ENCODE data around the gene INO80D.
A peak's percentile ranks its signal among the peaks of the same experiment; 100 is the strongest.
"Not testable (repeated sequence)": the region's sequence is repeated elsewhere in the genome, so short reads cannot be mapped to it uniquely, and the experiment has no call there.

The INO80D gene

GRCh38 chr2:205976934-205977659 lies 108.9 kb downstream of the INO80D start:
- DNase-seq (ENCODE audit: low spot score), result not testable (repeated sequence)

DNA sequence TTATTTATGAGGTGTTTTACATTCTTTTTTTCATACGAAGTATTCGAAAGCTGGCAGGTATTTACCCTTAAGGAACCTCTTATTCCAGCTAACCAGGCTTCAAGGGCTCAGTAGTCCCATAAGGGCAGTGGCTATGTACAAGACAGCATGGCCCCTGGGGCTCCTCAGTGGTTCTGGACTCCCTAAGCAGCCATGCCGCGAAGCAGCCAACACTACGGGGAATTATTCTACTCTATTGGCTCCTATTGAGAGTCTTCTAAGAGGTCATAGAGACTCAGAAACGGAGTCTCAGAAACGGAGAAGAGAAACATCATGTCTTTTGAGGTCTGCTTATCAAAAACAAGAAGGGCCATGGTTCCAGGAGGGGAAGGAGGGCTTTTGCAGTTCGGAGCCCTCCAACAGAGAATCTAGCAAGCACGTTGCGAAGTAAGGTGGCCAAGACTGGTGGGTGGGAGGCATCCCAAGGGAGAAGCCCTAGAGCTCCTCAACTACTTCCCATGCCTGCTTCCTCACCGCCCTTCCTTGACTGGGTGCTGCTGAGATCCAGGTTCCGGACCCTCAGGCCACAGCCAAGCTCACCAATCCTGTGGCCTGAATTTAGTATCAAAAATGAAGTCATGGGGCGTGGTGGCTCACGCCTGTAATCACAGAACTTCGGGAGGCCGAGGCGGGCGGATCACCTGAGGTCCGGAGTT lies 109.7 kb downstream of the INO80D start:
- DNase-seq (ENCODE audit: low spot score), result no peak

- DNase-seq (ENCODE audit: low spot score), result no peak
Observed at GRCh38 chr2:205975082-205975949, 110.7 kb downstream of the INO80D start.

DNA sequence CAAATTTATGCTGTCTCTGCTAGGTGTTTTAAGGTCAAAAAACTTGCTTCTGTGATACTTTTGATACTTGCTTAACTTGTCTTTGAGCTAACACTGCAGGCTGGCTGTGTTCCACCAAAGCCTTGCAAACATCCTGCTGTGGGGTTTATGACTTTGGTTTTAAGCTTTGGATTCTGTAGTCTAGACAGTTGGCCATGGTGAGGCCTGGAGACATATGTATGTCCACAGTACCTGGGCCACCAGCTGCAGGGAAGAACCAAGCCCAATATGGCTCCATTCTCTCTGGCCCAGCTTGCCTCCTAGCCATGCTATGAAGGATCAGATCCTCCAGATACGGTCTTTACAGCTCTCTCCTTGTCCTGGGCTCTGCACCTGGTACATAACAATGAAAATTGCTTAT lies 113.9 kb downstream of the INO80D start:
- no peak for DNase-seq (ENCODE audit: low spot score)

DNA sequence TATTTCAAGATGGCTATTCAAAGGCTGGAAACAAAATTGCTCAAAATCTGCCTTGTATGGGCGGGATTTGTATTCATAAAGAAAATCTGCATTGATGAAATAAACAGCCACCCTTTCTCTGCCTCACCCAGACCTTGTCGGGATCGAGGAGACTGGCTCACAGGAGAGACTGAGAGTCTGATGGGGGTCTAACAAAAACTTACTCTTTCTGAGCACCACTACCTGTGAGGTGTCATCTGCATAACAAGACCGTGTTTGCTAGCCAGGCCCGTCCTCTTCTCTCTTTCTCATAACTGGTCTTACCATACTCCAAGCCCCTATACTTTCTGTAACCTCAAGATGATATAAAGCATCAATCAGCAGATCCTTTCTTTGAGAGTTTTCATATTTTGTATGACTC lies 115.6 kb downstream of the INO80D start:
- DNase-seq (ENCODE audit: low spot score), result no peak

DNA sequence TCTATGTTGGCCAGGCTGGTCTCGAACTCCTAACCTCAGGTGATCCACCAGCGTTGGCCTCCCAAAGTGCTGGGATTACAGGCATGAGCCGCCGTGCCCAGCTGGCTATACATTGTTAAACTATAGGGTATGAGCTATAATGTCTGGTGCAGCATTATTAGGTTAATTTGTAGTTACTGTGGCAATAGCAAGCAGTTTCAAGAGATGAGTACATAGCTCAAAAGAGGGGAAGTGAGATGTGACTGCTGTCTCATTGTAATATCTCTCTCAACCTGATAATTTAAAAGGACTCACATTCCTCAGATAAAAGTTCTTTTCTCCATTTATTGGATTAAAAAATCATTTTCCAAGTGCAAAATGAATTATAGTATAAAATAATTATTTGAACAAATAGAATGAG lies 116.4 kb downstream of the INO80D start:
- no peak for DNase-seq (ENCODE audit: low spot score)

DNA sequence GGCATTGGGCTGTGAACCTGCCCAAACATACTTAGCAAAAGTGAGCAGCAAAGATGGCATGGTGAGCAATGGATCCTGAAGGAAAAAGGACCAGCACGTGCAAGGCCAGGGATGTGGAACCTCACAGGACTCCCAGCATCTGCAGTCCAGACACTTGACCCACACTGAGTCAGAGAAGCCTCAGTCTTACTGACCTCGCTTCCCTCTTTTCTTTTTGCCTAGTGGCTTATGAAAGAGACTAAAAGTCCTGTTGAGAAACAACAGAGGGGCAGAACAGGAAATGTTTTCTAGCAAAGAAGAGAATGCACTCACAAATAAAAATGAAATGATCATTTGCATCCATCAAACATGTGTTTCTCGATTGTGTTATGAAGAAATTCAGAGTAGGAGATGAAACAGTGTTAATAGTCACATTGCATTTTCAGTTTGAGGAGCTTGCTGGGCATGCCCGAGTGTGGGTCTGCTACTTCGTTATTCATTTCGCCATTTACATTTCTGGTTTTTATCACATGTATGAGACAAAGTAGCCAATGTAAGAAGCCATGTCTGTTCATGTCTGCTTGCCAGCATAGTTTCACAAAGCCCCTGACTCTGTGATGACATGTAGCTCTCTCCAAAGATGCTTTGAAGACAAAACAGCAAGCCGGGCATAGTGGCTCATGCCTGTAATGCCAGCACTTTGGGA lies 118.4 kb downstream of the INO80D start:
- DNase-seq (ENCODE audit: low spot score), result peak; percentile 9

DNA sequence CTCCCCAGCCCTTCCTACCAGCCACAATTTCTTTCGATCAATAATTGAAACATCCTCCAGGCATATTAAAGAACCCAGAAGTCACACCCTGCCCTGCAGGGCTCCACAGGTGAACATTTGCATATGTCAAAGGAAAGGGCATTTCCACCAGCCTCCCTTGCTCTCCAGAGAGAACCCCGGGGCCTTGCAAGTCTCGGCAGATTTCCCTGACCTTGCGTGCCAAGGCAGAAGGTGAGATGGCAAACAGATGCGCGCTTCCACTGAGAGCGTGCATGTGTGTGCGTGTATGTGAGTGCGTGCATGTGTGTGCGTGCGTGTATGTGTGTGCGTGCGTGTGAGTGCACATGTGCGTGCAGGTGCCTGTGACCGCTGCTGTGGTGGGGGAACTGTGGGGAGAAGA lies 120.3 kb downstream of the INO80D start:
- no peak for DNase-seq (ENCODE audit: low spot score)

GRCh38 chr2:205964111-205964761 lies 121.7 kb downstream of the INO80D start:
- no peak for DNase-seq (ENCODE audit: low spot score)

DNA sequence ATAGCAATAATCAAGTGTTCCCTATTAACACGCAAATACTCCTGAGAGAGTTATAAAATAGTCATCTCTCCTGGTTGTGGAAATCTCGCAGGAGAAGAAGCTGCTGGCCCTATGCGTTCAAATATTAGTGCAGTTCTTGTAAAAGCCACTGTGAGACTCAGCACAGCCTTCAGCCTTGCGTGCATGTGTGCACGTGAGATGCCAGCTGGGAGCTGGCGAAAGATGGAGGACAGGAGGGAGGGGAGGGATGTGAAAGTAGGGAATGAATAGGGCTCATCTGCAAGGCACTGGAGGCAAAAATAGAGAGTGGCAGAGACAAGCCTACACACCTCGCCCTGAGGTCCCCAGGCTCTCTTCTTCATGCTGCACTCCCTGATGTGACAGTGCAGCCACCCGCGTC lies 126.5 kb downstream of the INO80D start:
- no peak for DNase-seq (ENCODE audit: low spot score)

DNA sequence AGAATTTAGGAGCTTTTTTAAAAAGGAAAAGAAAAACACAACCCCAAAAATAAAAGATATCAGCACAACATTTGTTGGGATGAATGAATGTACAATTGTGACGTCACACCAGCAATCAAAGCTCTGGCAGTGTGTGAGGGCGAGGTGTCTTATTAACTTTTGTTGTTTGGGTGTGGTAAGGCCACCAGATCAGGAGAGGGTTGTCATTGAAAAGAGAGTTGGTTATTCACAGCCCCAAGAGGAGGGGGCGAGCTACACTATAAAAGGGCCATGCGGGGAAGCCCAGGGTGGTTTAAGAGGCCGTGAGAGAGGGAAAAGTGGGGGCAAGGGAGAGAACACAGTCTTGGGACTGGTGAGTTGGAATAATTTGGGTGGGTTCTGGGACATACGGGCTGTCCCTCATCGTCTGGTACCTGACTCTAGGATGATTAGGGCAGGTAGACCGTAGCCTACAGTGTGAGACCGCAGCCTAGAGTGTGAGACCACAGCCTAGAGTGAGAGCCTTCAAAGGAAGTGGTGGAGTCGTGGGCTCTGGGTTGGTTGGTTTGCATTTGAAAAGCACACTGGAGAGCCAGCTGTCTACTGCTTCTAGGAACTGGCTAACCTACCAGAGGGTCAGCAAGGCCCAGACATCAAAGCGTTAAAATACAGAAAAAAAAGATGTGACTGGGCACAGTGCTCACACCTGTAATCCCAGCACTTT lies 128.4 kb downstream of the INO80D start:
- no peak for DNase-seq (ENCODE audit: low spot score)

- no peak for DNase-seq (ENCODE audit: low spot score)
Observed at GRCh38 chr2:205954707-205955106, 131.3 kb downstream of the INO80D start.

DNA sequence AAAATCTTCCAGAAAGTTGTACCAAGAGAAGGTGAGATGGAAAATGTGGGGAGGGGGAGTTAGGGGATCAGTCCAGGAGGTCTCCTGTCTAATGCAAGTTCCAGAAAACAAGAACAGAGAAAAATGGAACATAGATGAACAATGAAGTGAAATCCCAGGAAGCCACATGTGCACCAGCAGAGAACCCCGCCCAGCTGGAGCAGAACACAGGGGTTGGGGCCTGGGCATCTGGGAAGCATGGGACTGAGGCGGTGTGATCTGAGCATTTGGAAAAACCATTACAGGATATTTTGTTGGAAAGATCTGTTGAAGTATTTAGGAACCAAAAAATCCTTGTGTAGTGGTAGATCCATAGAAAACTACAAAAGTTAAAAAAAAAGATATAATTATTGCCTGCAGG lies 133.7 kb downstream of the INO80D start:
- DNase-seq (ENCODE audit: low spot score), result no peak

GRCh38 chr2:205948883-205949282 lies 137.1 kb downstream of the INO80D start:
- no peak for DNase-seq (ENCODE audit: low spot score)

DNA sequence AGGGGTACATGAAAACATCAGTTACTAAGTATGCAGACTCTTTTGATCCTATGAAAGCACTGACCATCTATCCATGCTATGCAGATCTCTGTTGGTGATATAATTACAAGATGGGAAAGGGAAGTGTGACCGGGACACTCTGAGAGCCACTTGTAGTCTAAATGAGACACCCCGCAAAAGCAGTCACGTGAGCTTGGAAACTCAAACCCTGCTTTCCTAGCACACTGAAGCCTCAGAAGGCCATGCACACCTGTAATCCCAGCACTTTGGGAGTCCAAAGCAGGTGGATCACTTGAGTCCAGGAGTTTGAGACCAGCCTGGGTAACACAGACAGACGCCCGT lies 137.5 kb downstream of the INO80D start:
- DNase-seq (ENCODE audit: low spot score), result no peak

- DNase-seq (ENCODE audit: low spot score), result peak; percentile 52
Observed at GRCh38 chr2:205947621-205948495, 138.1 kb downstream of the INO80D start.

- no peak for DNase-seq (ENCODE audit: low spot score)
Observed at GRCh38 chr2:205946226-205946625, 139.7 kb downstream of the INO80D start.
